GM21447 (cell line): Measurements from ENCODE around the gene RAMAC.
"Not testable (repeated sequence)": the region's sequence is repeated elsewhere in the genome, so short reads cannot be mapped to it uniquely, and the experiment has no call there.

Experiments used
- ATAC-seq: cut with Tn5 transposase; IDR thresholded peaks from one replicate; pipeline ENCODE4 v1.9.1; 2021; ENCODE audit not compliant: unreplicated experiment

RAMAC gene

GRCh38 chr15:82985688-82986441, at the start of gene RAMAC:
RAMAC (plus strand) TSS chr15:82986210; CDS start chr15:82989019, 2,809 bp downstream.
- ATAC-seq = peak; percentile 96

- no peak for ATAC-seq
Observed at GRCh38 chr15:82936966-82937711, 48.9 kb upstream of the RAMAC start.

GRCh38 chr15:82937712-82938058, 48.3 kb upstream of the RAMAC start:
- ATAC-seq = no peak

GRCh38 chr15:82939678-82940077, 46.3 kb upstream of the RAMAC start:
- not testable (repeated sequence) for ATAC-seq

GRCh38 chr15:82942691-82943090, 43.3 kb upstream of the RAMAC start:
- no peak for ATAC-seq

GRCh38 chr15:82943176-82943575, 42.8 kb upstream of the RAMAC start:
- ATAC-seq = no peak

GRCh38 chr15:82944056-82944455, 42.0 kb upstream of the RAMAC start:
- ATAC-seq = no peak

- no peak for ATAC-seq
Observed at GRCh38 chr15:82944821-82945220, 41.2 kb upstream of the RAMAC start.

GRCh38 chr15:82945326-82945725, 40.7 kb upstream of the RAMAC start:
- ATAC-seq = no peak

- ATAC-seq = no peak
Observed at GRCh38 chr15:82946155-82946701, 39.8 kb upstream of the RAMAC start.

- ATAC-seq = no peak
Observed at GRCh38 chr15:82950295-82950694, 35.7 kb upstream of the RAMAC start.

- ATAC-seq = peak; percentile 80
Observed at GRCh38 chr15:82950746-82951370, 35.2 kb upstream of the RAMAC start.

- ATAC-seq = no peak
Observed at GRCh38 chr15:82951472-82952157, 34.4 kb upstream of the RAMAC start.

GRCh38 chr15:82952158-82953081, 33.6 kb upstream of the RAMAC start, which contains the start of gene HOMER2:
HOMER2 (minus strand) TSS chr15:82952720; CDS start chr15:82952535, 185 bp downstream.
- no peak for ATAC-seq

- no peak for ATAC-seq
Observed at GRCh38 chr15:82958638-82959037, 27.4 kb upstream of the RAMAC start.

GRCh38 chr15:82959423-82959822, 26.6 kb upstream of the RAMAC start:
- no peak for ATAC-seq

GRCh38 chr15:82960766-82961165, 25.2 kb upstream of the RAMAC start:
- no peak for ATAC-seq

GRCh38 chr15:82963471-82964341, 22.3 kb upstream of the RAMAC start:
- ATAC-seq = no peak

GRCh38 chr15:82964890-82965289, 21.1 kb upstream of the RAMAC start:
- ATAC-seq = no peak
